ENCODE data around the gene PILRA. TPM values are rescaled to one million over a fixed set of nuclear protein-coding genes. Genes with fewer than 3 reads are reported as not detected.
"Not testable (repeated sequence)": the region's sequence is repeated elsewhere in the genome, so short reads cannot be mapped to it uniquely, and the experiment has no call there.

PILRA gene
- total RNA-seq, 2 donors from 2014 or later: 1.2 to 3.1 TPM

DNA sequence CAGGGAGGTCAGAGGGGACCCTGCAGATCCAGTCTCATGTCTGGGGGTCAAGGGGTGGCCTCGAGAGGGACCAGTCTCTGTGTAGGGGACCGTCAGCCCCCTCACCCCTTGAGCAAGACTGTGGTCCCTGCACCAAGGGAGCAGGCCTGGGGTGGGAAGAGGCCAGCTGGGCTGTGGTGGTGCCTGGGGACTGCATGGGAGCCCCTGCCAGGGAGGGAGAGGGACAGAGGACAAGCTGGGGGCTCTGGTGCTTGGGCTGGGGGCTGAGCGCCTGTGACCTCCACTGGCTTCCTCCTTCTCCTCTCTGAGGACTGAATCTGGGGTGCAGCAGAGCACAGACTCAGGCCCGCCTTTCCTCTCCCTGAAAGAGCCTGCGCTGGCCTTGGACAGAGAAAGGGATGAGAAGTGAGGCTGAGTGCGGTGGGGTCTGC lies 16.1 kb upstream of the PILRA start:
- no peak for DNase-seq

DNA sequence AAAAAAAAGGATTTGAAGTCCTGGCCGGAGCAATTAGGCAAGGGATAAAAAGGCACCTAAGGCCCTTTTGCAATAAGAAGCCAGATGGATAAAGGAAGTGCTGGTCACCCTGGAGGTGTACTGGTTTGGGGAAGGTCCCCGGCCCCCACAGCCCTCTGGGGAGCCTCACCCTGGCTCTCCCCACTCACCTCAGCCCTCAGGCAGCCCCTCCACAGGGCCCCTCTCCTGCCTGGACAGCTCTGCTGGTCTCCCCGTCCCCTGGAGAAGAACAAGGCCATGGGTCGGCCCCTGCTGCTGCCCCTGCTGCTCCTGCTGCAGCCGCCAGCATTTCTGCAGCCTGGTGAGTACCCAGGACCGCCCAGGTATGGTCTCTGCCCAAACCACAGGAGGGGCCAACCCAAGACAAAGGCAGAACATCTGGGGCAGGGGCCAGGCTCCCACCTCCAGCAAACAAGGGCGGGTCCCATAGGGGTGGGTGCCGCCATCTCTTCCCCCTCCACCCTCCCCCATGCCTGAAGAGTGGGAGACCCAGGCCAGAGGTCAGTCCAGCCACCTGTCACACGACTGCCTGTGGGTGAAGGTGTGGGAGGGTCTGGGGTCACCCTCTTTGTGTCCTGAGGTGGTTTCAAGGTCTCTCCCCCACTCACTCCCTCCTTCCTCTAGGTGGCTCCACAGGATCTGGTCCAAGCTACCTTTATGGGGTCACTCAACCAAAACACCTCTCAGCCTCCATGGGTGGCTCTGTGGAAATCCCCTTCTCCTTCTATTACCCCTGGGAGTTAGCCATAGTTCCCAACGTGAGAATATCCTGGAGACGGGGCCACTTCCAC lies 15.0 kb upstream of the PILRA start, which contains the start of gene PILRB:
Gene PILRB (plus strand): TSS at position 91 of the 830 bp plus-strand sequence. CDS start 186 bp downstream, at position 277.
- Histone ChIP-seq H3K9me3 (no peaks in the 10 kb centered on the region), H3K9ac (ENCODE audit: low read depth in 2 of 2, low read length in 2 of 2) (no peak within 1 kb of the TSS), H3K27ac (no peak within 1 kb of the TSS), H3K27me3 (no peaks in the 10 kb centered on the region), H3K4me3 (no peak within 1 kb of the TSS), H3K4me1 (no peaks in the 10 kb centered on the region), H3K36me3 (peaks cover 39% of the 10 kb centered on the region)
- DNase-seq: no peak
- intact Hi-C loops (cut with DNase I): no loop called here
- TF ChIP-seq, protein P1, sequence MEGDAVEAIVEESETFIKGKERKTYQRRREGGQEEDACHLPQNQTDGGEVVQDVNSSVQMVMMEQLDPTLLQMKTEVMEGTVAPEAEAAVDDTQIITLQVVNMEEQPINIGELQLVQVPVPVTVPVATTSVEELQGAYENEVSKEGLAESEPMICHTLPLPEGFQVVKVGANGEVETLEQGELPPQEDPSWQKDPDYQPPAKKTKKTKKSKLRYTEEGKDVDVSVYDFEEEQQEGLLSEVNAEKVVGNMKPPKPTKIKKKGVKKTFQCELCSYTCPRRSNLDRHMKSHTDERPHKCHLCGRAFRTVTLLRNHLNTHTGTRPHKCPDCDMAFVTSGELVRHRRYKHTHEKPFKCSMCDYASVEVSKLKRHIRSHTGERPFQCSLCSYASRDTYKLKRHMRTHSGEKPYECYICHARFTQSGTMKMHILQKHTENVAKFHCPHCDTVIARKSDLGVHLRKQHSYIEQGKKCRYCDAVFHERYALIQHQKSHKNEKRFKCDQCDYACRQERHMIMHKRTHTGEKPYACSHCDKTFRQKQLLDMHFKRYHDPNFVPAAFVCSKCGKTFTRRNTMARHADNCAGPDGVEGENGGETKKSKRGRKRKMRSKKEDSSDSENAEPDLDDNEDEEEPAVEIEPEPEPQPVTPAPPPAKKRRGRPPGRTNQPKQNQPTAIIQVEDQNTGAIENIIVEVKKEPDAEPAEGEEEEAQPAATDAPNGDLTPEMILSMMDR (IDR thresholded peaks at IDR 0.05): no peak

More for the DNA sequence above, 16.1 kb upstream of the PILRA start:
- intact Hi-C loops (cut with DNase I): no loop called here
- Histone ChIP-seq H3K9ac (ENCODE audit: low read depth in 2 of 2, low read length in 2 of 2) (no peak overlapping the region), H3K27ac (no peak overlapping the region), H3K4me3 (no peak overlapping the region), H3K27me3 (no peaks in the 10 kb centered on the region), H3K36me3 (peaks cover 32% of the 10 kb centered on the region), H3K9me3 (no peaks in the 10 kb centered on the region), H3K4me1 (no peaks in the 10 kb centered on the region)
- TF ChIP-seq, protein P1 (IDR thresholded peaks at IDR 0.05): no peak

DNA sequence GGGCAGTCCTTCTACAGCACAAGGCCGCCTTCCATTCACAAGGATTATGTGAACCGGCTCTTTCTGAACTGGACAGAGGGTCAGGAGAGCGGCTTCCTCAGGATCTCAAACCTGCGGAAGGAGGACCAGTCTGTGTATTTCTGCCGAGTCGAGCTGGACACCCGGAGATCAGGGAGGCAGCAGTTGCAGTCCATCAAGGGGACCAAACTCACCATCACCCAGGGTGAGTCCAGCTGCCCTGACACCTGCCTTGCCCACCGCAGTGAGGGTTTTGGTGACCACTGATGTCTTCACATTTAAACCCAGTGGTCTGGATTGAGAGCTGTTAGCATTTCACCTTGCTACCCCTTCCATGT lies 14.5 kb upstream of the PILRA start:
- Histone ChIP-seq H3K4me3 (no peak overlapping the region), H3K36me3 (peaks cover 39% of the 10 kb centered on the region), H3K9ac (ENCODE audit: low read depth in 2 of 2, low read length in 2 of 2) (no peak overlapping the region), H3K4me1 (no peaks in the 10 kb centered on the region), H3K27me3 (no peaks in the 10 kb centered on the region), H3K9me3 (no peaks in the 10 kb centered on the region), H3K27ac (no peak overlapping the region)
- intact Hi-C loops (cut with DNase I): no loop called here
- no peak for DNase-seq
- TF ChIP-seq, protein P1 (IDR thresholded peaks at IDR 0.05): no peak

DNA sequence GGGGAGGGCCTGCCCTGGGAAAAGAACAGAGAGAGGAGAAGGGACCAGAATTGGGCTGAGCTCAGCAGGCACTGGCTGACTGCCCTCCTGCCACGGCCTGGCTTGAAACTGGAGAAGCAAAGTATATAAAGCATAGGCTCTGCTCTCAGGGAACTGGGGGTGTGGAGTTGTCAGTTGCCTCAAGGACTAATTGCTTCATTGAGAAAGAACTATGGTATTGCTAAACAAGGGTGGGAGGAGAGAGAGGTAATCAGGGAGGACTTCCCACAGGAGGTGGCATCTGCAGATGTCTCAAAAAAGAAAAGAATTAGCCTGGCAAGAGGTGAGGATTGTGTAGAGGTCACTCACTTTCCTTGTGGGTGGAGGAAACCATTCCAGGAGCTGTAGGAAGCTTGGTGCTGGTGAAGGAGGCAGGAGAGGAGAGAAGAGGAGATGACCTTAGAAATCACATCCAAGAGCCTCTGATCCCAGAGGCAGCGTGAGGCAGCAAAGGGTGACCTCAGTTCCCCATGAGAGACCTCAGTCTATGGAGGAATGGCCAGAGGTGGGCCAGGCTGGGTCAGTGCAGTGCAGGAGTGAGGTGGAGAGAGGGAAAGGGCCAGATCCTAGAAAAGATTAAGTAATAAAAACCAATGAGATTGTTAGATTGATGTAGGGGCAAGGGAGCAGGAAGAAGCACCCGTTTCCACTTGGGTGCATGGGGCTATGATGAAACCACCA lies 13.0 kb upstream of the PILRA start:
- TF ChIP-seq, protein P1 (IDR thresholded peaks at IDR 0.05): no peak
- Histone ChIP-seq H3K36me3 (peaks cover 30% of the 10 kb centered on the region), H3K4me1 (no peaks in the 10 kb centered on the region), H3K27ac (no peak overlapping the region), H3K27me3 (no peaks in the 10 kb centered on the region), H3K9me3 (no peaks in the 10 kb centered on the region), H3K9ac (ENCODE audit: low read depth in 2 of 2, low read length in 2 of 2) (no peak overlapping the region), H3K4me3 (no peak overlapping the region)
- intact Hi-C loops (cut with DNase I): no loop called here
- no peak for DNase-seq

DNA sequence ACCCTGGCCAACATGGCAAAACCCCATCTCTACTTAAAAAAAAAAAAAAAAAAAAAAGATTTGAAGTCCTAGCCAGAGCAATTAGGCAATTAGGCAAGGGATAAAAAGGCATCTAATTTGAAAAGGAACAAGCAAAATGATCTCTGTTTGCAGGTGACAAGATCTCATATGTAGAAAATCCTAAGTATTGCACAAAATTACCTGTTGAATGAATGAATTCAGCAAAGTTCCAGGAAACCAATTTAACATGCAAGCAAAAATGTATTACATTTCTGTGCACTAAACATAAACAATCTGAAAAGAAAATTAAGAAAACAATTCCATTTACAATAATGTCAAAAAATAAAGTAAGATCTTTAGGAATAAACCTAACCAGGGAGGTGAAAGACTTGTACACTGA lies 10.2 kb upstream of the PILRA start:
- TF ChIP-seq, protein P1 (IDR thresholded peaks at IDR 0.05): no peak
- Histone ChIP-seq H3K36me3 (peaks cover 17% of the 10 kb centered on the region), H3K4me3 (no peak overlapping the region), H3K27me3 (no peaks in the 10 kb centered on the region), H3K9me3 (no peaks in the 10 kb centered on the region), H3K9ac (ENCODE audit: low read depth in 2 of 2, low read length in 2 of 2) (no peak overlapping the region), H3K4me1 (no peaks in the 10 kb centered on the region), H3K27ac (no peak overlapping the region)
- intact Hi-C loops (cut with DNase I): no loop called here
- DNase-seq: no peak

DNA sequence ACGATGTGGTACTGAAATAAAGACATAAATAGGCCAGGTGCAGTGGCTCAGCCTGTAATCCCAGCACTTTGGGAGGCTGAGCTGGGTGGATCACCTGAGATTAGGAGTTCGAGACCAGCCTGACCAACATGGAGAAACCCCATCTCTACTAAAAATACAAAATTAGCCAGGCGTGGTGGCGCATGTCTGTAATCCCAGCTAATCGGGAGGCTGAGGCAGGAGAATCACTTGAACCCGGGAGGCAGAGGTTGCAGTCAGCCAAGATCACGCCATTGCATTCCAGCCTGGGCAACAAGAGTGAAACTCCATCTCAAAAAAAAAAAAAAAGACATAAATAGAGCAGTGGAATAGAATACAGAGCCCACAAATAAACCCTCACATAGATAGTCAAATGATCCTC lies 9.5 kb upstream of the PILRA start:
- H3K27me3 ChIP-seq; H3K9ac ChIP-seq (ENCODE audit: low read depth in 2 of 2, low read length in 2 of 2); H3K27ac ChIP-seq; H3K9me3 ChIP-seq; H3K4me1 ChIP-seq; DNase-seq; H3K4me3 ChIP-seq; intact Hi-C loops (cut with DNase I): not testable (repeated sequence)
- peaks cover 17% of the 10 kb centered on the region for H3K36me3 ChIP-seq
